ENCODE measurements around the gene HHATL. TPM values are rescaled to one million over a fixed set of nuclear protein-coding genes. Genes with fewer than 3 reads are reported as not detected.

The HHATL gene
- polyA plus RNA-seq, 4 donors, result 0.43 to 0.74 (median 0.50) TPM

GRCh38 chr3:42686832-42687650 lies 15.6 kb downstream of the HHATL start:
- no peak for DNase-seq (ENCODE audit: low read depth in 4 of 4, low spot score in 2 of 4)

GRCh38 chr3:42685891-42686820 lies 16.4 kb downstream of the HHATL start:
- no peak for DNase-seq (ENCODE audit: low read depth in 4 of 4, low spot score in 2 of 4)

DNA sequence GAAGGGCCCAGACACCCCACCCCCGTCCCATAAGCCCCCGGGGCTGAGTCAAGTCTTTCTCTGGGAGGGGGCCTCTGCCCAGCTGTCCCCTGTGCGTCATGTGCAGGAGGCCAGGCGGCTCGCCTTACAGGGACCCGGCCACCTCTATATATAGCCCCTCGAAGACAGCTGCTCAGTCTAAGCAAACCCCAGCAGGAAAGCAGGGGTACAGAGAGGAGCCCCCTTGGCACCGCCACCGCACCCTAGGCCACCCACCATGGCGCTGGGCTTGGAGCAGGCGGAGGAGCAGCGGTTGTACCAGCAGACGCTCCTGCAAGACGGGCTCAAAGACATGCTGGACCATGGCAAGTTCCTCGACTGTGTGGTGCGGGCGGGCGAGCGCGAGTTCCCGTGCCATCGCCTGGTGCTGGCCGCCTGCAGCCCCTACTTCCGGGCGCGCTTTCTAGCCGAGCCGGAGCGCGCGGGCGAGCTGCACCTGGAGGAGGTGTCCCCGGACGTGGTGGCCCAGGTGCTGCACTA lies 17.2 kb downstream of the HHATL start, which contains the start of gene KLHL40:
Gene KLHL40, plus strand, starts transcription at position 175 of the 519 bp plus-strand sequence. Its CDS starts 82 bp downstream, at position 257.
- DNase-seq (ENCODE audit: low read depth in 4 of 4, low spot score in 2 of 4), result no peak

GRCh38 chr3:42684632-42685362 lies 17.8 kb downstream of the HHATL start:
- DNase-seq (ENCODE audit: low read depth in 4 of 4, low spot score in 2 of 4), result no peak

GRCh38 chr3:42683875-42684598 lies 18.6 kb downstream of the HHATL start:
- DNase-seq (ENCODE audit: low read depth in 4 of 4, low spot score in 2 of 4), result no peak

DNA sequence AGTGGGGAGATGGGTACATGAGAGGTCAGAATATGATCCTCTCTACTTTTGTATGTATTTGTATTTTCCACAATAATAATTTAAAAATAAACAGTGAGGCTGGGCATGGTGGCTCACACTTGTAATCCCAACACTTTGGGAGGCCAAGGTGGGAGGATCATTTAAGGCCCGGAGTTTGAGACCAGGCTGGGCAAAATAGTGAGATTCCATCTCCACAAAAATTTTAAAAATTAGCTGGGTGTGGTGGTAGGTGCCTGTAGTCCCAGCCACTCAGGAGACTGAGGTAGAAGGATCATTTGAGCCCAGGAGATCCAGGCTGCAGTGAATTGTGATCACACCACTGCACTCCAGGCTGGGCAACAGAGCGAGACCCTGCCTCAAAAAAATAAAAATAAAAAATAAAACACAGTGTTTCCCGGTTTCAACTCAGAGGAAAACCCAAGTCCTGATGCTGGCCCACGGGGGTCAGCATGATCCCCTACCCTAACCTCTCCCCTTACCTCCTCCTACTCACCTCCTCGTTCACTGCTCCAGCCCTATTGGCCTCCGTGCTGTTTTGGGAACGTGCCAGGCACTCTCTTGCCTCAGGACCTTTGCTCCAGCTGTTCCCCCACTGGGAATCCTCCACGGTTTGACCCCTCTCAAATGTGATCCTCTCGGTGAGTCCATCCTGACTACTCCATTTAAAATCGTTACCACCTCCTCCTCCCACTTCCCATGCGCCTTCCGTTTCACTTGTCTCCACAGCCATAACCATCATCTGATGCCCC lies 20.1 kb downstream of the HHATL start:
- no peak for DNase-seq (ENCODE audit: low read depth in 4 of 4, low spot score in 2 of 4)

GRCh38 chr3:42681361-42682038 lies 21.1 kb downstream of the HHATL start:
- no peak for DNase-seq (ENCODE audit: low read depth in 4 of 4, low spot score in 2 of 4)

DNA sequence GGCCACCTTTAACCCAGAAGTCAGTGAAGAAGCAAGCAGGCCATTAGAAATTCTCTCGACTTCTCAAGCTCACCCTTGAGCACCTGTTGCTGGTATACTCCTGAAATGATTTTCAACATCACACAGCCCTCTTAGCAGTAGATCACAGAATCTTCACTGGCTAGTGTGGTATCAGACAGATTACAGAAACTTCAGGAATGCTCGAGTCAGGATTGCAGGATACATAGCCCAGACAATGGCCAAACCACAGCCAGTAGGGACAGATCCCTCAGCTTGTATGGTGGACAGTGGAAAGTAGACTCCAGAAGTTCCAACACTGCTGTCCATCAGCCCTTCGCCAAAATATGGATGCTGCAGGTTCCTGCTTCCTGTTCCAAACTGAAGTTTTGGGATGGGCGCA lies 21.8 kb downstream of the HHATL start:
- DNase-seq (ENCODE audit: low read depth in 4 of 4, low spot score in 2 of 4), result no peak

DNA sequence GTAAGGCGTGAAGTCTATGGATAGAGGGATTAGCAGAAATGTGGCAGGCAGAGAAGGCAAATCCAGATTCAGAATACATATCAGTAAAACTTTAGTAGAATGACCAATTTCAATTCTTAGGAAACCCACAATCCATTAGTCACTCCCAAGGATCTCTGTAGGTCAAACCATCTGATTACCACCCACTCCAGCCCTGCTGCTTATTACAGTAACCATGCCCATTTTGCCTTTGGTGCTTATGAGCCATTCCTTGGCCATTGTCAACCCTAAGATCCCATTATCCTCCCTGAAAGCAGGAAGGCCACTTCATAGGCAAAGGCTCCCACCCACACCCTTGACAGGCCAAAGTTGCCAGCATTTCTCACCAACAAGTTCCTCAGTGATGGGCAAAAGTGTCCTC lies 22.3 kb downstream of the HHATL start:
- DNase-seq (ENCODE audit: low read depth in 4 of 4, low spot score in 2 of 4), result no peak

- no peak for DNase-seq (ENCODE audit: low read depth in 4 of 4, low spot score in 2 of 4)
Measured at GRCh38 chr3:42678447-42678846, 24.2 kb downstream of the HHATL start.

DNA sequence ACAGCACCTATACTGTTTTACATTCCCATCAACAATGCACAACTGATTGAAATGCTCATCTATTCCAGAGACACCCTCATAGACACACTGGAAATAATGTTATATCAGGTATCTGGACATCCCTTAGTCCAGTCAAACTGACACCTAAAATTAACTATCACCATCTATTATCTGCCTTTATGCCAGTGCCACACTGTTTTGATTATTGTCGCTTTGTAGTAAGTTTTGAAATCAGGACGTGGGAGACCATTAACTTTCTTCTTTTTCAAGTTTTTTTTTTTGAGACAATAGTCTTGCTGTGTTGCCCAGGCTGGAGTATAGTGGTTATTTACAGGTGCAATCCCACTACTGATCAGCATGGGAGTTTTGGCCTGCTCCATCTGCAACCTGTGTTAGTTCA lies 26.7 kb downstream of the HHATL start:
- DNase-seq (ENCODE audit: low read depth in 4 of 4, low spot score in 2 of 4), result no peak

DNA sequence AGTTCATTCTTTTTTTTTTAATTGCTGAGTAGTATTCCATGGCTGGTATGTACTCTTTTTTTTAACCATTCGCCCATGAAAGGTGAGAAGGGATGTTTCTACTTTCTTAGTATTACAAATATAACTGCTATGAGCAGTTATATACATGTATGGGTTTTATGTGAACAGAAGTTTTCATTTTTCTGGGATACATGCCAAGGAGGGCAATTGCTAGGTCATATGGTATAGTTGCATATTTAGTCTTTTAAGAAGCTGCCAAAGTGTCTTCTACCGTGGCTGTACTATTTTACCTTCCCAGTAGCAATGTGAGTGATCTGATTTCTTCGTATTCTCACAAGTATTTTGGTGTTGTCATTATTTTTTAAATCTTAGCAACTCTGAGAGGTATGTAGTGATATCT lies 28.5 kb downstream of the HHATL start:
- DNase-seq (ENCODE audit: low read depth in 4 of 4, low spot score in 2 of 4), result no peak

- no peak for DNase-seq (ENCODE audit: low read depth in 4 of 4, low spot score in 2 of 4)
Measured at GRCh38 chr3:42673082-42673481, 29.5 kb downstream of the HHATL start.

DNA sequence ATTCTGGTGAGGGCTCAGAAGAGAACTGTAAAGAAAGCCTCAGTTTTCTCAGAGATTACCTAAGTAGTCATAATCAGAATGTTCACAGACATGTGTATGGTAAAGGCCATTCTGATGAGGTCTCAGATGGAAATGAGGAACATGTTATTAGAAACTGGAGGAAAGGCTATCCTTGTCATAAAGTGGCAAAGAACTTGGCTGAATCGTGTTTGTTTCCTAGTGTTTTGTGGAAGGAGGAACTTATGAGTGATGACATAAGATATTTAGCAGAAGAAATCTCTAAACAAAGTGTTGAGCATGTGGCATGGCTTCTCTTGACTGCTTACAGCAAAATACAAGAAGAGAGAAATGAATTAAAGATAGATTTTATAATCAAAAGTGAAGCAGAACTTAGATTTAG lies 30.1 kb downstream of the HHATL start:
- DNase-seq (ENCODE audit: low read depth in 4 of 4, low spot score in 2 of 4), result no peak

GRCh38 chr3:42670670-42671069 lies 31.9 kb downstream of the HHATL start:
- no peak for DNase-seq (ENCODE audit: low read depth in 4 of 4, low spot score in 2 of 4)

GRCh38 chr3:42670051-42670576 lies 32.5 kb downstream of the HHATL start:
- no peak for DNase-seq (ENCODE audit: low read depth in 4 of 4, low spot score in 2 of 4)

- DNase-seq (ENCODE audit: low read depth in 4 of 4, low spot score in 2 of 4), result no peak
Measured at GRCh38 chr3:42668793-42669217, 33.8 kb downstream of the HHATL start.

GRCh38 chr3:42668413-42668760 lies 34.2 kb downstream of the HHATL start:
- no peak for DNase-seq (ENCODE audit: low read depth in 4 of 4, low spot score in 2 of 4)
